Superior temporal gyrus (tissue), 1 donor: ENCODE results near the gene CUEDC1.

Source experiments
- DNase-seq: peaks from one replicate; pipeline ENCODE4 v3.0.0-alpha.2; 2016; ENCODE audit errors: extremely low spot score

The CUEDC1 gene

GRCh38 chr17:57838453-57838852 lies 116.8 kb downstream of the CUEDC1 start:
- DNase-seq: no peak

GRCh38 chr17:57835333-57835900 lies 119.8 kb downstream of the CUEDC1 start:
- DNase-seq: no peak

GRCh38 chr17:57834146-57834741 lies 121.0 kb downstream of the CUEDC1 start:
- DNase-seq: peak; percentile 63

GRCh38 chr17:57833179-57833939 lies 121.9 kb downstream of the CUEDC1 start:
- DNase-seq: peak; percentile 88

- peak; percentile 42 for DNase-seq
Measured at GRCh38 chr17:57832314-57833178, 122.7 kb downstream of the CUEDC1 start.

GRCh38 chr17:57830880-57831279 lies 124.3 kb downstream of the CUEDC1 start:
- DNase-seq: no peak

GRCh38 chr17:57823469-57824401 lies 131.5 kb downstream of the CUEDC1 start:
- no peak for DNase-seq

GRCh38 chr17:57819867-57820266 lies 135.3 kb downstream of the CUEDC1 start:
- no peak for DNase-seq

- DNase-seq: no peak
Measured at GRCh38 chr17:57819285-57819684, 135.9 kb downstream of the CUEDC1 start.

- no peak for DNase-seq
Measured at GRCh38 chr17:57818066-57818465, 137.1 kb downstream of the CUEDC1 start.

- no peak for DNase-seq
Measured at GRCh38 chr17:57817299-57817698, 137.9 kb downstream of the CUEDC1 start.

- no peak for DNase-seq
Measured at GRCh38 chr17:57814421-57814820, 140.8 kb downstream of the CUEDC1 start.

- DNase-seq: no peak
Measured at GRCh38 chr17:57811638-57812280, 143.5 kb downstream of the CUEDC1 start.
